Islet of Langerhans (tissue), 1 donor: ENCODE data around the gene HLF.

ENCODE experiments used
- FAIRE-seq: peaks from one replicate; lab custom pipeline; 2011; peaks lifted over from hg19 to GRCh38; lab: Jason Lieb, UNC

Gene HLF

DNA sequence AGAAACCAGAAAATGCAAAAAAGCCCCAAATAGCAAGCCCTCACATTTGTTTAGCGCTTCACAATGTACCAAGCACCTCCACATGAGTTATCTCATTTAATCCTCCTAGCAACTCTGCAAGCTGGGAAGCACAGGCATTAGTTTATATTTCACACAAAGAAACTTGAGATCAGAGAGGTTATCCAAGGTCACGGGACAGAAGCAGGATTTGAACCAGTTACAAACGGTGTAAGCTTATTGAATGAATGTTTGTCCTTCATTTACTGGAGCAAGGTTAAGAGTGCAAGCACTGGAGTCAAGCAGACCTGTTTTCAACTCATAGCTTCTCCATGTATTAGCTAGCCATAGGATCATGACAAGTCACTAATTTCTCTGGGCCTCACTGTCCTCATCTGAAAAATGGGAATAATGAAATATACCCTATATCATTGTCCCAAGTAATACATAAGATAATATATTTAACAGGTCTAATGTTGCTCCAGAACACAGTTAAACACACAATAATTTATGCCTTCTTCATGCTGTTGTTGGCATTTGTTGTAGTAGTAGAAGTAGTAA, 6.1 kb upstream of the HLF start:
- no peak for FAIRE-seq

DNA sequence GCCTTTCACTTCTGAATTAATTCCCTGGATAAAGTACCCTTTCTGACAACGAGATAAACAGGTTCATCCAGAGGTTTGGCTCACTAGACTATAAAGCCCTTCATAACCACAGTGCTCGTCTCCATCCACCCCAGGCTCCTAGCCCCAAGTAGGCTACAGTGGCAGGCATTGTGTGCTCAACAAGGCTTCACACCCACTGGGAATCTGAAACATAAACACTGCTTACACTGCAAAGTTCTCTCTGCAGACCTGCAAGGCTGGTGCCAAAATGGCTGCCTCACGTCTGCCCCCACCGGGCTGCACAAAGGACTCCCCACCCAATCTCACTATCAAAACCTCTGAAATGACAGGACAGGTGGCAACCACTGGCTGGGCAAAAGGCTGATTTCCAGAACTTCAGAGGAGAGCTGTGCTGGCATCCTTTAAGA, 5.1 kb upstream of the HLF start:
- no peak for FAIRE-seq

DNA sequence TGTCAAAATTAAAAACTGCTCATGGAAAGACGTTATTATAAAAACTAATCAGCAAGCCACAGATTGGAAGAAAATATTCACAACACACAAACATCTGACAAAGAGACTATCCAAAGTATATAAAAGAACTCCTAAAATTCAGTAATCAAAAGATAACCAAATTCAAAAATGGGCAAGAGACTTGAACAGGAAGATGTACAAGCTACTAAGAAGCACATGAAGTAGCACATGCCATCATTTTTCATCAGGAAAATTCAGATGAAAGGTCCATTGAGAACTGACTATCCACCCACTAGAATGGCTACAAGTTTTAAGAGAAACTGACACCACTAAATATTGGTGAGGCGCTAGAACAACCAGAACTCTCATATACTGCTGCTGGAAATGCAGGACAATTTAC, 3.4 kb upstream of the HLF start:
- FAIRE-seq, result no peak

DNA sequence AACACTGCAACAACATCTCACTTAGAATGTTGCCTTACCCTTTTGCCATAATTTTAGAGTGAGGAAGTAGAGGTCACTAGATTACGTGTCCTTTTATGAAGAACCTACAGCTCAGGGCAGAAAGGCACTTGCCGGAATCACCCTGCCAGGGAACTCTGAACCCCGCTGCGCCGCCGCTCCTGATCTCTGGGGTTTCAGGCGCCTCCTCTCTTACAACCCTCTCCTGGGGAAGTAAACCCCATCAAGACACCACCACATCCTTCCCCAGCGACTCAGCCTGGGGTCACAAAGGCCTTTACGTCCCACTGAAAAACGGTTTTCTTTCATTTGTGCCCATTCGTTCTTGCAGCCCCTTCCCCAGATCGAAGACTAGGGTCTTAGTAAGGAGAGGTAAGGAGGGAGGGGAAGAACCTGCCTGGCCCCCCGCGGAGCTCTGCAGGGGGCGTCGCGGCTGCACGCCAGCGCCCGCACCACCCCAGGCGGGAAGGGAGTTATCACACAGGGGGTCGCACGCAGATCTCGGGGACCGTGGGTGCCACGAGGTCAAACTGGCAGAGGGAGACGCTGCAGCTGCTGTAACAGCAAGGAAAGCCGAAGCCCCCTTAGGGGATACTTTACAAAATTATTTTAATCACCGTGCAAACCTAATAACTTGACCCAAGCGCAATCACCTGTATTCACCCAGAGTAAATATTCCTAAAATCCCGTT, 1.0 kb upstream of the HLF start:
- FAIRE-seq, result no peak

DNA sequence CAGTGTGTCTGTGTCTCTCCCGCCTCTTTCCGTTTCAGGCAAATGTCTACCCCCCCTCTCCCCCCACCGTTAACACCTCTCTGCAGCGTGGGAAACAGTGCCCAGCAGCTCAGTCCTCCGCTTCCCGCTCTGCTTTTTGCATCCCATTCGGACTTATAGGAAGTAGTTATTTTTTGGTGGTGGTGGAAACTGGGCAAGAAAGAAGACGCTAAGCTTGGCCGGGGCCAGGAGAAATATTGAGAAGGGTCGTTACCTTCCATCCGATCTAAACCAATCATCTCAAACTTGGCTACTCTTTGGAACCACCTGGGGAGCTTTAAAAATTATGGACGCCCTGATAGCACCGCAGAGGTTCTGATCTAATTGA, 499 bp upstream of the HLF start:
- FAIRE-seq, result no peak

DNA sequence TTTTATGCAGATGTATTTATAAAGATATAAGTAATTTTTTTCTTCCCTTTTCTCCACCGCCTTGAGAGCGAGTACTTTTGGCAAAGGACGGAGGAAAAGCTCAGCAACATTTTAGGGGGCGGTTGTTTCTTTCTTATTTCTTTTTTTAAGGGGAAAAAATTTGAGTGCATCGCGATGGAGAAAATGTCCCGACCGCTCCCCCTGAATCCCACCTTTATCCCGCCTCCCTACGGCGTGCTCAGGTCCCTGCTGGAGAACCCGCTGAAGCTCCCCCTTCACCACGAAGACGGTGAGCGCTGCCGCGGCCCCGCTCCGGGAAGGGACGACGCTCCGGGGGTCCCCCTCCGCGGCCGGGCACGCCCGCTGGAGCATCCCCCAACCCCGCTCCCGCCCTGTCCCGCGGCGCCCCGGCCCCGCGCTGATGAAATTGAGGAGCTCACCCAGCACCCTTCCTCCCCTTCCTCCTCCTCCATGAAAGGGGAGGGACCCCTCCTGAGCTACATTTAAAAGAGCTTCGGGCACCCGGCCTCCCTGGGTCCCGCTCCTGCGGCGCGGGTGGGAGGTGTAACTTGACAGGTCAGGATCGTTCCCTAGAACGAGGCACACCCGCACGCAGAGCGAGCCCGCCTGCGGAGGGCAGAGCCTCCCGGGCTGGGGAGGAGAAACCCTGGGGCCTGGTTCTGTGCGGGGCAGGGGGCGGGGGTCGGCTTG, 706 bp downstream of the HLF start:
- no peak for FAIRE-seq

DNA sequence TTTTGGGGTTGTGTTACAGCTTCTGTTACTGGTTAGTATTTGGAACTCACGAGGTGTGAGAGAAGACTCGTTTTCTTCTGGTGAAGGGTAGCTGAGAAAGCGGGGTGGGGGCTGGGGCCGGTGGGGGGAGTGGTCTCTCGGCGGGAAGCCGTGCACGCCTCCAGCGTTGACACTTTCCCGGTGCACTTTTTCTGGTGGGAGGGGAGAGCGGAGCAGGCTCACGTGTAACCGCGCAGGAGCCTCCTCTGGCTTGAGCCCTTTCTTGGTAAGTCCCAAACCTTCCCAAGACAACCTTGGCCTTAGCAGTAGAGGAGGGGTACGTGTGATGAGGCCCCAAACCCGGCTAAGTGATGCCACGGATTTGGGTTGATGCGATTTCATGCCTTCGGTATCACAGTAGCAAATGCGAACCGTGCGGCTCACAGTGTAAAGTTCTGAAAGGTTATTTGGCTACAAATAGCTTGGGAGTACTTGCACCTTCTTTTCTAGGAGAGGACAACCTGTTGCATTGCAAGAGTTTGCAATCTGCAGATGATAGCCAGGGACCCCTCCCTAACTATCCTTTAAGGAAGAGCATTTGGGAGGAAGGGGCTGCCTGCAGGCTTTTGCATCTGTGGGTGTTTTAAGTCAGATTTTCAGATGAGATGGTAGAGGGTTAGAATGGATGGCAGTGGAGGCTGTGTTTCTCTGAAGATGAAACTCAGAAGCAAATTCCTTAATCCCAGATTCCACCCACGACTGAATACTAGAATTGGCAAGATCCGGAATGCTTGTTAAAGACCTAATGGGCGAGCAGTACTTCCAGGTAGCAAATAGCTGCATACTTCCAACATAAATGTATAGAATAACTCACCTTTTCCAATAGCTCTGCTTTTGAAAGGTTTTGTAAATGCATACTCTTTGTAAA, 1.5 kb downstream of the HLF start:
- peak; percentile 85 for FAIRE-seq

DNA sequence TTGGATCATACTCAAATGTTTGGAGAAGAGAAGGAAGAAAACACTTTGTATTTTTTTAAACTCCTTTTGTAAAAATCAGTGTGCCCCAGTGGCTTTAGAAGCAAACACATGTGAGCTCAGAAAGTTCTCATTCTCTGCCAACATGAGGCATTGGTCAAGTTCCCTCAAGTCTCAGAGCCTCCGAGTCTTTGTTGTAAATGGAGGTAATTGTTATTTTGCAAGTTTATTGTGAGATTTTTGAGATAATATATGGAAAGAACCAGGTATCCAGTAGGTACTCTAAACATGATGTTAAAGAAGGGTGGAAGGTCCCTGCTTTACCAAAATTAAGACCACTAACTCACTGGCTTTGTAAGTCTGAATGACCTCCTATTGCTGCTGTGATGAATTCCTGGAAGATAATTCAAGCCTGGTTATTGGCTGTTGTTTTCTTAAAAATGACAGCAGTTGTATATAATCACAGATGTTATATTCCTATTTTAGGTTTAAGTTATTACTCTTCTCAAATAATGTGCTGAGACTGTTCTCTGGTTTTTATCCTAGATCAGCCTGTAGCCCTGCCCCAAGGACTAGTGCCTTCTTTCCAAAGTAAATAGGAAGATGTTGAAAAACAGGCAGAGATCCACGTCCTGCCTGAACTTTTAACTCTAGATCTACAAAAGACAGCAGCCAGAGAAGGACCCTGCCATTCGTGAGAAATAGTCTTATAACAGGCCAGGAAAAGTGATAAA, 2.4 kb downstream of the HLF start:
- no peak for FAIRE-seq

DNA sequence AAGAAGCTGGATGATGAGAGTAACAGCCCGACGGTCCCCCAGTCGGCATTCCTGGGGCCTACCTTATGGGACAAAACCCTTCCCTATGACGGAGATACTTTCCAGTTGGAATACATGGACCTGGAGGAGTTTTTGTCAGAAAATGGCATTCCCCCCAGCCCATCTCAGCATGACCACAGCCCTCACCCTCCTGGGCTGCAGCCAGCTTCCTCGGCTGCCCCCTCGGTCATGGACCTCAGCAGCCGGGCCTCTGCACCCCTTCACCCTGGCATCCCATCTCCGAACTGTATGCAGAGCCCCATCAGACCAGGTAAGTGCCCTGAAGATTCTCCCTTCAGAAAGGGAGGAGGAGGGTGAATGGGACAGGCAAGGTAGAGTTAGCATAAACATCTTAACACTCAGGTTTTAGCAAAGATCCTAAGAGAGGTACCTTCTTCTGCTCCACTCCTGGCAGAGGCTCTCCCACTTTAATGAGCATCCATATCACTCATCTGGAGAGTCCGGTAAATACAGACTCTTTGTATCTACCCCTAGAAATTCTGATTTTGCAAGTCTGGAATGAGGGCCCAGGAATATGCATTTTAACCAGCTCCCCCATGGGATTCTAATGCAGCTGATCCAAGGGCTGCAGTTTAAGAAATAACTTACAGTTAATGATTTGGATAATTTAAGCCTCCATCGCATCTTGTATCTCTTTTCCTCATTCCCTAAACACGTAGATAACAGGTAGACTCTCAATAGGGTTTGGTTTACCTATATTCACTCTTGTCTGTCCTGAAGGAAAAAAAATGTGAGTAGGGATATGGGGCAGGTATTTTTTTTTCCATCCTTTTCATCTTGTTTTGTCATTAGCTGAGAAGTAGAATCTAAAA, 3.3 kb downstream of the HLF start:
- FAIRE-seq, result no peak

DNA sequence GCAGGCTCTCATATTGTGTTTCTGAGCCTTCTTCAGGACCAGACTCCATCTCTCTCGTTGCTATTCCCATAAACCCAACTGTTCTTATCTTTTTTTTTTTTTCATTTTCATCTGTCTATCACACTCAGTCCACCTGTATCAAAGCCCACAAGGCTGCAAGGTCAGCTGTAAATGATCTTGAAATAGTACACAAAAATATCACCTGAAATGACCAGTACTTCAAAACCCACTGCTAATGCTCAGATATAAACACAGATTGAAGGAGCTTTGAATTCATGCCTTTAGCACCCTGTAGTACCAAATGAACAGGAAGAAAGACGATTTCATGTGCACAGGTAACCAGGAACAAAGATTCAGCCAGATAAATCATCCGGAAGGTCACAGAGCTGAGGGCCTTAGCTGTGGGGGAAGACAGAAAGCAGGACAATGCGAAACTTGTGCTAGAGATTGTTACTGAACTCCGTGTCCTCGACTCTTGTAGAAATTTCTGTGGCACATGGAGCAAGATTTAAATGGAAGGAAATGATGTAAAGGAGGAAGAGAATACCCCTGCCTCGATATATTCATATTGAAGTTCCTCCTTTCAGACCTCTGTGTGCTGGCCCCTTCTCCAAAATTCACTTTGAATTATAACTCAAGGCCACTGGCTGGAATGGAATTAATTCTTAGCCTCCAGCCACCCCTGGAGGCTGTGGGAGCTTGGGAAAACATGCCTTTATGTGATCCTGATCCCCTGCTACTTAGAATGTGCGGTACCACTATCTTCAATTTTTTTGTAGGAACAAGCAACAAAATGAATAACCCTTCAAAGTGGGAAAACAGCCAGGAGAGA, 4.1 kb downstream of the HLF start:
- FAIRE-seq, result peak; percentile 45

DNA sequence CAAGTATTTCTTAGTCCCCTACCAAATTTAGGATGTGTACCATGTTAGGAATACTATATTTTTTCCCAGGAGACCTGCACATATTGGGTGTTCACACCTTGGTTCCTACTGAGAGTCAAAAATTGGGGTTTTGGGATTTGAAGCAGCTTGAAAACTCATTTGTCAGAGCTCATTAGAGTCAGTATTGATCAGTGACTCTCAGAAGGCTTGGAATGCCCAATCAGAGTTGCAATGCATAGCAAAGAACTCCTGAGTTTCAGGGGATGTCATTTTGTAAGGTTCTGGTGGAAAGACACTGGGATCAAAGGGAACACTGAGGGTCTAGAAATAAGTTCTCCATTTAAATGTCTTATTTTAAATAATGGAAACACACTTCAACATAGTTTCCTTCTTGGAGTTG, 5.1 kb downstream of the HLF start:
- no peak for FAIRE-seq

DNA sequence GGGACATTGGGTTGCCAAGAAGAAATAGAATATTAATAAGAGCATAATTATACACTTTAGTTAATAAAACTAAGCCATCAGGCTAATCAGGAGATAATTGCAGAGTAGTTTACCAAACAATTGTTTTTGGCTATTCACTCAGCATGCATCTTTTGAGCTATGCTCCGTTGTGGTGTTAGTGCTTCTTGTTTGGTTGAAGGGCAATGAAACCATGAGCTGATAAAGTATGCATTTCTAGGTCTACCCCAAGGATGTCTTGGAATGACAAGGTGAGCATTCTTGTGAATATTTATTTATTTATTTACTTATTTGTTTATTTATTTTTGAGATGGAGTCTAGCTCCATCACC, 6.4 kb downstream of the HLF start:
- FAIRE-seq, result no peak

DNA sequence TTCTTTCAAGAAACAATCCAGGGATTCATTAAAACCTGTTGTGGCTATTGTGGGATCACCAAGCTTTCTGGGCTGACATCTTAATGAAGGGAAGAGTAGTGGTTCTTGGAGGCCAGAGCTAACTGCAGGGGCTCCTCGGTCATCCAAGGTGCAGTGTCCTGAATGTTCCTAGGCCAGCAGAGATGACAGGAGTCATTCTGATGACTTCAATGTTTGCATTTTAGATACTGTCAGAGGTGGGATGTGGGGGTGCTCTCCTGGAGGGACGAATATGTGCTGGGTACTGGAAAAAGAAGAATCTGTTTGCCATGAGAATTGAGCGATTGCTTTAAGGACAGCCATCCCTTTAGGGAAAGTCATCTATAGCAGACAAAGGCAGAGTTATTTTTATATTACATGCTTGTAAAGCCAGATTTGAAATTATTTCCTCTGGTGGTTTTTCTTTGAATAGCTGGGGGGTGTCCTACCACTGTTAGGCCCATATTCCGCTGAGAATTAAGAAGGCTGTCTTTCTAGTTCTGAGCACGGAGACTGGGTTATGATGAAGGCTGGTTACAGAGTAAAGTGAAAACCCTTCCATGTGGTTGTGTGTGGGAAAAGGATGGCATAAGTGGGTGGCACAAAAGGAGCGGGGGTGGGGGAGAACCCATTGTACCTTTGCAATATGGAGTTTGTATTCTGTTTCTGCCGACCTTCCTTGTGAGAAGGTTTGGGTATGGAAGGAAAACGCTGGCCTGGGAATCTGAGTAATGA, 7.4 kb downstream of the HLF start:
- no peak for FAIRE-seq

DNA sequence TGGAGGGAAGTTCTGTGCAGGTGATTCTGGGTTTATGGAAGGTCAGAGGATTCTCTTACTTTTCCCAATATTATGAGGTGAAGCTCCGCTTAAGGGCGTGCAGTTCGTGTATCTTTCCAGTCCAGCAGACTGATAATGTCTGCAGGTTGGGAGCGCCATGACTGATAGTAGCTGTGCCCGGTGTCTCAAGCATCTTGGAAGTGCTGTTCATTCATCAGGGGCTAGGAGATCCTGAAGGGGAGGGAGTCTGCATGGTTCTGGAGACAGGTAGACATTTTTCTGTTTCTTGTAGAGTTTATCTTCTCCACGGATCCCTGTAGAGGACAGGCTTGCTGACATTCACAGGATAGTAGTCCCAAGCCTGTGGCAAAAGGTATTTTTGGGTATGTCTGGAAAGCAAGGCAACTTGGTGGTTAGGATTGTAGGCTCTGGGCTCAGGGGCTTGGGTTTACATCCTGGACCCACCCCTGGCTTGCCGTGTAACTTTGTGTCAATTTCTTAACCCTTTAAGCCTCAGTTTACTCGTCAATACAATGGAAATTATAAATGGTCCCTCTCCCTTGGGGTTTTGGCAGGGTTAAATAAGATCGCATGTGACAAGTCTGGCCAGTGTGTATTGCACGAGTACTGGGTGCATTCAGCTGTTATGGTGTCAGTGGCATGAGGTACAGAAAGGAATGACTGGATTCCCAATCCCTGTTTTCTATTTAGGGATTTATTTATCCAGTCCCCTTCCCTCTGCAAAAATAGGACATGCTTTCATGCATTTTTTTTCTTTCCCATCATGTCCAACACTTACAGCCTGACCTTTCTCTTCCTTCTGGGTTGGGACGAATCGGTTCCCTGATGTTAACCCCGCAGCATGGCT, 8.2 kb downstream of the HLF start:
- FAIRE-seq, result no peak

DNA sequence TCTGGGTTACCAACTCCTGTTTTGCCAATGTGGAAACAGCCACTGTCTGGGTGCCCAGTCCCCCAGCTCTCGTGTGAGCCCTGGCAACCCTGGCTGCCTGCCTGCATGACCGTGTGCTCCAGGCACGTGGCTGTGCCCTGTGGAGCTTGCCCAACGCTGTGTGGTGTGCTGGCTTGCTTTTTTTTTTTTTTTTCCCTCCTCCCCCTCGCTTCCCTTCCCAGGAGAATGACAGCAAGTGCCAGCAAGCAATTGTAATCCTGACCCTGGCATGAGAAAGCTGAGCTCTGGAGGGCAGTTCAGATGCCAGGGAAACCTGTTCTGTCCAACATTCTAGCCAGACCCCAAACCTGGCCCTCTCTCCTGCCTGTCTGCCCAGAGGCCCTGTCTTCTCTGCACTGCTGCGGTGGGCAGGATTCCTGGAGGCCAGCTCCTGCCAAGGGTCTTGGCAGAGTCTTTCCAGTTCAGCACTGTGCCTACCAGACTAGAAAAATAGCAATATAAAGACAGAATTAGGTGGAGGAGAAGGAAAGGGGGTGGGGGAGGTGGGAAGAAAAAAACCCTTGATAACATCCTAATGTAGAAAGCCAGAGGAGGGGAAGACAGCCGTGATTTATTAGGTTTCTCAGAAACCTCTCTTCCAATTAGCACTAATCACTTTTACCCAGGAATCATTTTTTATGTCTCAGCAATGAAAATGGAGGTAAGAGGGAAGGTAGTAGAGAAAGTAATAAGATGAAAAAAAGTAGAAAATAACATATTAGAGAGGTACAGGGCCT, 9.0 kb downstream of the HLF start:
- FAIRE-seq, result peak; percentile 97

DNA sequence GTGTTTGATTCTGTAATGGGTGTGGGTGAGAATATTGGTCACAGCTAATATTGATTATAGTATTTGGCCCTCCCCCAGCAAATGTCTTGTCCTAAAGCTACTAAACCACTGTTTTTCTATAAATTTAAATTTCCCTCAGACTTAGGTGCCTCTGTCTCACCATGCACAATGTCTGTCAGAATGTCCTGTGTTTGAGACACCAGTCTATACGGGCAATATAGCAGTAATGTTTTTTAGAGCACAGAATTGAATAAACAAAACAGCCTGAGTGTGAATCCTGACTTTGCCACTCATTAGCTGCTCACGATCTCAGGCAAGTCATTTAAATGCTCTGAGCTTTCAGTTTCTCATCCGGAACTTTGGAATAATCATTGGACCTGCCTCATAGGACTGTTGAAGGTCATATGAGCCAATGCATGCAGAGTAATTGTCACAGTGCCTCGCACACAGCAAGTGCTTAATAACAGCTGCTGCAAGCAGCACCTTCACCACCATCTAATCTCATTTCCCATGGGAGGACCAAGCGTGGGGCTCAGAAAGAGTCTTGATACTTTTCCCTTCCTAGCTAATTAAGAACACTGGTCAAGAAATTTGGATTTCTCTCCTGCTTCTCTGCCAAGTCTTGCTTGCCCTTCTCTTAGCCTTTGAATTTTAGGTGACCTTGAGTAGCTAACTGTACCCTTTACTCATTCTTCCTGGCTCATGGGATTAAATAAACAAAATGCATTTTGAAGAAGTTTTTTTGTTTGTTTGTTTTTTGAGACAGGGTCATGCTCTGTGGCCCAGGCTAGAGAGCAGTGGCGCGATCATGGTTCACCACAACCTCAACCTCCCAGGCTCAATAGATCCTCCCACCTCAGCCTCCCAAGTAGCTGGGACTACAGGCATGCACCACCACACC, 9.8 kb downstream of the HLF start:
- FAIRE-seq, result no peak
